Thyroid gland (tissue), 4 donors: ENCODE measurements around the gene FGF19.

Experiments used
- CTCF ChIP-seq, 6 experiments: fragments of 200-600 bp in 3 of 6; fragments of 450-650 bp in 3 of 6; sonication (generic) in 3 of 6; IDR thresholded peaks; one replicate each; pipeline ENCODE4 v1.5.1; 2016 to 2019; ENCODE audit warnings: antibody characterized with exemption in 6 of 6, mild to moderate bottlenecking in 2 of 6, inconsistent platforms in 1 of 6, moderate library complexity in 1 of 6
- POLR2A ChIP-seq, 2 donors: fragments of 450-650 bp; IDR thresholded peaks; one replicate each; pipeline ENCODE4 v1.6.1; 2017; ENCODE audit warnings: antibody characterized with exemption in 2 of 2, mild to moderate bottlenecking in 2 of 2, moderate library complexity in 1 of 2

- TF ChIP-seq CTCF (IDR thresholded peaks at IDR 0.05), result no peak
- no peak for TF ChIP-seq POLR2A (IDR thresholded peaks at IDR 0.05)
These were observed 46.5 kb upstream of the FGF19 start for GRCh38 chr11:69750108-69750850.
